Measurements from ENCODE around the gene MS4A8.

DNA sequence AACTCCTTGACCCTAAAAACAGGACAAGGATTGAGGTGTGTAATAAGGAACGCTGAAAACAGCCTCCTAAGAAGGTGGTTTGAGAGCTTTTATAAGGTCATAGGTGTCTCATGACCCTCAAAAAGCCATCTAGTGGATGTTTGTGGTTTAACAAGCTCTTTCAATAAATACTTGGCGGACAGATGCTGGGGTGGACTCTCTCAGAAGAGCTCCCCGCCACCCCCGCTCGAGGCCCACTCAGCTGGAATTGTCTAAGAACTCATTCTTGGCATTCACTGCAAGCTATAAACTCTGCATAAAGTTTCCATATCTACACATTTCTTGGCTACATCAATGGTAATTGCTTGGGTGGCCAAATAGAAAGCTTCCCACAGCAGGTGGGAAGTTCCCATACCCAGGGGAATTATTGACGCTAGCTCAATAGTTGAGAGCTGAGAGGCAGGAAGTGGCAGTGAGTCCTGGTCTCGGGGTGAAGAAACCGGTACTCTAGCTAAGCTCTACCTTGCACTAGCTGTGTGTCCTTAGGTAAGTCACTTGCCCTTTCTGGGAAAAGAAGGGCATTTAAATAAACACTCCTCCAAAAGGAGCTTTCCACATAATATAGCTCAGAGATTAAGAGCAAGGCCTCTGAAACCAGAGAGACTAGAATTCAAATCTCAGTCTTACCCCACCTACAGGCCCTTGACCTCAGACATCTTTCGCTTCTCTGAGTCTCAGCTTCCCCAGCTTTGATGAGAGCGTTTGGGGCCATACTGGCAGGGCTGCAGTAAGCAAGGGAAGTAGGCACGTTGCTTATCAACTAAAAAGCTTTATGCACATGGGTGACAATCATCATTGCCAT, 63.7 kb downstream of the MS4A8 start:
- TF ChIP-seq, protein P1, sequence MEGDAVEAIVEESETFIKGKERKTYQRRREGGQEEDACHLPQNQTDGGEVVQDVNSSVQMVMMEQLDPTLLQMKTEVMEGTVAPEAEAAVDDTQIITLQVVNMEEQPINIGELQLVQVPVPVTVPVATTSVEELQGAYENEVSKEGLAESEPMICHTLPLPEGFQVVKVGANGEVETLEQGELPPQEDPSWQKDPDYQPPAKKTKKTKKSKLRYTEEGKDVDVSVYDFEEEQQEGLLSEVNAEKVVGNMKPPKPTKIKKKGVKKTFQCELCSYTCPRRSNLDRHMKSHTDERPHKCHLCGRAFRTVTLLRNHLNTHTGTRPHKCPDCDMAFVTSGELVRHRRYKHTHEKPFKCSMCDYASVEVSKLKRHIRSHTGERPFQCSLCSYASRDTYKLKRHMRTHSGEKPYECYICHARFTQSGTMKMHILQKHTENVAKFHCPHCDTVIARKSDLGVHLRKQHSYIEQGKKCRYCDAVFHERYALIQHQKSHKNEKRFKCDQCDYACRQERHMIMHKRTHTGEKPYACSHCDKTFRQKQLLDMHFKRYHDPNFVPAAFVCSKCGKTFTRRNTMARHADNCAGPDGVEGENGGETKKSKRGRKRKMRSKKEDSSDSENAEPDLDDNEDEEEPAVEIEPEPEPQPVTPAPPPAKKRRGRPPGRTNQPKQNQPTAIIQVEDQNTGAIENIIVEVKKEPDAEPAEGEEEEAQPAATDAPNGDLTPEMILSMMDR (IDR thresholded peaks at IDR 0.05) = peak in 1 of 6 experiments; percentile 20
- TF ChIP-seq POLR2A (IDR thresholded peaks at IDR 0.05) = no peak

All from esophagus squamous epithelium (tissue), 4 donors.